ENCODE measurements around the gene ZNF664. TPM values are rescaled to one million over a fixed set of nuclear protein-coding genes. Genes with fewer than 3 reads are reported as not detected.

The ZNF664 gene
- total RNA-seq, 1 donor from 2014 or later: 27.7 TPM

- DNase-seq (ENCODE audit: low spot score in 2 of 2): no peak
- Histone ChIP-seq H3K4me1 (no peaks in the 10 kb centered on the region), H3K36me3 (peaks cover 11 to 38% of the 10 kb centered on the region in 2 donors), H3K27ac (no peak overlapping the region), H3K9me3 (no peaks in the 10 kb centered on the region), H3K4me3 (no peak overlapping the region), H3K27me3 (no peaks in the 10 kb centered on the region)
- intact Hi-C loops (cut with DNase I): no loop called here
- TF ChIP-seq CTCF (IDR thresholded peaks at IDR 0.05): no peak
Observed at GRCh38 chr12:123989753-123990152, 16.7 kb downstream of the ZNF664 start.

- intact Hi-C loops (cut with DNase I): no loop called here
- Histone ChIP-seq H3K4me3 (no peak overlapping the region), H3K27ac (no peak overlapping the region), H3K4me1 (no peaks in the 10 kb centered on the region), H3K9me3 (no peaks in the 10 kb centered on the region), H3K36me3 (peaks cover 11 to 38% of the 10 kb centered on the region in 2 donors), H3K27me3 (no peaks in the 10 kb centered on the region)
- no peak for TF ChIP-seq CTCF (IDR thresholded peaks at IDR 0.05)
- no peak for DNase-seq (ENCODE audit: low spot score in 2 of 2)
Observed at GRCh38 chr12:123990511-123990910, 17.5 kb downstream of the ZNF664 start.

- no peaks in the 10 kb centered on the region for H3K27me3 ChIP-seq
Observed at GRCh38 chr12:123991372-123991951, 18.4 kb downstream of the ZNF664 start.

DNA sequence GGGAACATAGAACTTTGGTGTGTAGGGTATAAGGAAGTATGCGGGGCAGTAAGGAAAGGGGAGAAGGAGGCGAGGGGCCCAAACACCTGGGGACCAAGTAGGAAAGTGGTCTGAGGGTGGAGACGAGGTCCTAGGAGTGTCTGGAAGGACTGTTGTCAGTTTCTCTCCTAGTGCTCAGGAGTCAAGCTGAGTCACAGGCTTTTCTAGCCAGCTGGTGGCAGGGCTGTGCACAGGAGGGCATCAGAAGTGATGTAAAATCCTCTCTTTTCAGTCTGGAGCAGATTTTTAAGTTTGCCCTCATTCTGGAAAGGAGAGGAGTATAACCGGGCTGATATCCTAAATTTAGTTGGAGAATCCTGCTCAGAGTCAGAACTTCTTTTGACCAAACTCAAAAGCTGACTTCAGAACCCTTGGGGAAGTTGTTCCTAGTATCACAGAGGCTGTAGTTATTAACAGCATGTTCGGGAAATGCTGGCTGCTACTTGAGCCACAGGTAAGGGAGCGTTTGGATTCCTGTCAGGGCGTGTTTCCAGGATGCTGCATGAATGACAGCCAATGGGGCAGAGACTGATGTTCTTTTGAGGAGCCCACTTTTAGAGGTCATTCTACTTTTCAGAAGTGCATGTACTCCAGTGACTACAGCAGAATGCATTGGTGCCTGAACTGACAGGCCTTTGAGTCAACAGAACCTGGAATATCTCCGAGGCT, 19.3 kb downstream of the ZNF664 start:
- H3K36me3 ChIP-seq: peaks cover 11 to 38% of the 10 kb centered on the region in 2 donors
- no peak overlapping the region for H3K4me3 ChIP-seq
- intact Hi-C loops (cut with DNase I): no loop called here
- DNase-seq (ENCODE audit: low spot score in 2 of 2): no peak
- H3K27me3 ChIP-seq: no peaks in the 10 kb centered on the region
- H3K4me1 ChIP-seq: no peaks in the 10 kb centered on the region
- H3K9me3 ChIP-seq: no peaks in the 10 kb centered on the region
- TF ChIP-seq CTCF (IDR thresholded peaks at IDR 0.05): no peak
- no peak overlapping the region for H3K27ac ChIP-seq

More at GRCh38 chr12:123991372-123991951, 18.4 kb downstream of the ZNF664 start:
- intact Hi-C loops (cut with DNase I): no loop called here
- H3K4me3 ChIP-seq: no peak overlapping the region
- no peak overlapping the region for H3K27ac ChIP-seq
- peaks cover 11 to 38% of the 10 kb centered on the region in 2 donors for H3K36me3 ChIP-seq
- TF ChIP-seq CTCF (IDR thresholded peaks at IDR 0.05): no peak
- H3K4me1 ChIP-seq: no peaks in the 10 kb centered on the region
- no peak for DNase-seq (ENCODE audit: low spot score in 2 of 2)
- H3K9me3 ChIP-seq: no peaks in the 10 kb centered on the region

DNA sequence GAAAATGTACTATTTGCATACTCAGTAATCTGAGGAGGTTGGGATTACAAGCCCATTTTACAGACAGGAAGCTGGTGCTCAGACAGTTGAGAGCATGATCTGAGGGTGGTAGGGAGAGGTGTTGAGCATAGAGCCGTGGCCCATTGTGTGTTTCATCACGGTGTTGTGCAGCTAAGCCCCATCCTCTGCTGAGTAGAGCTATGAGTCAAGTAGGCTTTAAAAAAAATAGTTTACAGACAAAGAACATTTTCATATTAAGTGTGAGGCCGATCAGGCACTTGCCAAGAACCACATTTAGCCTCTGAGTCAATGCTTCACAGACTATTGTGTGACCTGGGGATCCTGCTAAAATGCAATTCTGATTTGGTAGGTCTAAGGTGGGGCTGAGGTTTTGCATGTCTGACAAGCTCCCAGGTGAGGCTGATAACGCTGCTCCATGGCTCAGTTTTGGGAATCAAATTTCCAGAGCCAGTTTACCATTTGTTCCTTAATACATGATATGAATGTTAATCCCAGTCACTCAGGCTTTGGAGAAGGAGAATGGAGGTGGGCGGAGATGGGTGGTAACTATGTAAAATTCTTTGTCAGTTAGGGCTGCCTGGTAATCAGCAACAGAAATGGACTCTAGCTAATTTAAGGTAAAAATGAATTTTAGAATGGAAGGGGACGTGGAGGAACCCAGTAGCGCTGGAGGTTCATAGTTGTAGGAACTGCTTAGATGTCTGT, 22.2 kb downstream of the ZNF664 start:
- no peak for DNase-seq (ENCODE audit: low spot score in 2 of 2)
- Histone ChIP-seq H3K4me1 (no peaks in the 10 kb centered on the region), H3K27me3 (no peaks in the 10 kb centered on the region), H3K36me3 (peaks cover 6 to 26% of the 10 kb centered on the region in 2 donors), H3K9me3 (no peaks in the 10 kb centered on the region), H3K4me3 (no peak overlapping the region), H3K27ac (no peak overlapping the region)
- intact Hi-C loops (cut with DNase I): no loop called here
- TF ChIP-seq CTCF (IDR thresholded peaks at IDR 0.05): no peak

All from ascending aorta (tissue), 2 donors.